Caco-2 (cell line): Measurements from ENCODE around the gene SRL. TPM values are rescaled to one million over a fixed set of nuclear protein-coding genes. Genes with fewer than 3 reads are reported as not detected.
"Not testable (repeated sequence)": the region's sequence is repeated elsewhere in the genome, so short reads cannot be mapped to it uniquely, and the experiment has no call there.

Experiments used
- BruUV-seq: library from RNA; stranded (reverse); fragments of 400-500 nt; replicated peaks from 2 replicates; lab custom pipeline; 2021; lab: Mats Ljungman, UMichigan
- CTCF ChIA-PET: fragments of 300-600 bp; sonication (Branson Sonifier 250); formaldehyde crosslinking; loops from one replicate; lab custom pipeline; 2022; ENCODE audit warnings: antibody characterized with exemption; lab: Charles Lee
- POLR2A ChIA-PET: fragments of 300-600 bp; sonication (Branson Sonifier 250); formaldehyde crosslinking; loops from one replicate; lab custom pipeline; 2022; ENCODE audit warnings: antibody characterized with exemption; lab: Charles Lee
- DNase-seq, 2 experiments: peaks; one replicate each; pipeline versions ENCODE4 v3.0.0 to v3.0.0-alpha.2; 2020 to 2022
- H3K27me3 ChIP-seq: replicated peaks from 2 replicates; pipeline ENCODE4 v1.6.0; 2011; ENCODE audit warnings: low read length; ENCODE audit not compliant: control insufficient read depth, insufficient read depth
- H3K36me3 ChIP-seq: 2 replicates; pipeline ENCODE4 v1.5.1; 2011; ENCODE audit warnings: low read length; ENCODE audit not compliant: control insufficient read depth, insufficient read depth
- H3K4me1 ChIP-seq: fragments of 250-450 bp; sonication (Bioruptor Pico); 2 replicates; pipeline ENCODE4 v1.5.1; 2020; ENCODE audit warnings: mild to moderate bottlenecking
- H3K4me3 ChIP-seq: 2 replicates; pipeline ENCODE4 v1.5.1; 2011; ENCODE audit warnings: low read depth, mild to moderate bottlenecking, control low read depth, low read length
- H3K9me3 ChIP-seq: fragments of 250-450 bp; sonication (Bioruptor Pico); 2 replicates; pipeline ENCODE4 v1.5.1; 2020; ENCODE audit warnings: mild to moderate bottlenecking, moderate library complexity
- H3K27ac Mint-ChIP-seq: one replicate; pipeline ENCODE4 v1.8.0; 2022; ENCODE audit warnings: mixed read lengths; ENCODE audit not compliant: unreplicated experiment
- H3K27me3 Mint-ChIP-seq: one replicate; pipeline ENCODE4 v1.8.0; 2022; ENCODE audit warnings: mixed read lengths; ENCODE audit not compliant: insufficient read depth, unreplicated experiment
- H3K36me3 Mint-ChIP-seq: one replicate; pipeline ENCODE4 v1.8.0; 2022; ENCODE audit warnings: mild to moderate bottlenecking, mixed read lengths; ENCODE audit not compliant: insufficient read depth, unreplicated experiment
- H3K4me1 Mint-ChIP-seq: one replicate; pipeline ENCODE4 v1.8.0; 2022; ENCODE audit warnings: low read depth, mixed read lengths; ENCODE audit not compliant: unreplicated experiment
- H3K4me3 Mint-ChIP-seq: one replicate; pipeline ENCODE4 v1.8.0; 2022; ENCODE audit warnings: mild to moderate bottlenecking, moderate library complexity, mixed read lengths; ENCODE audit not compliant: unreplicated experiment
- H3K9me3 Mint-ChIP-seq: one replicate; pipeline ENCODE4 v1.8.0; 2022; ENCODE audit warnings: mixed read lengths; ENCODE audit not compliant: unreplicated experiment
- CTCF ChIP-seq, 2 experiments: fragments of 200-600 bp in 1 of 2; IDR thresholded peaks; 1 replicate in 1 of 2; 2 replicates in 1 of 2; pipeline versions ENCODE4 v1.5.1 to v1.8.0; 2011 to 2022; ENCODE audit warnings: antibody characterized with exemption in 1 of 2, control low read depth in 1 of 2, inconsistent platforms in 1 of 2, low read depth in 1 of 2, low read length in 1 of 2, mild to moderate bottlenecking in 1 of 2, moderate library complexity in 1 of 2; ENCODE audit not compliant: insufficient read depth in 1 of 2, severe bottlenecking in 1 of 2, unreplicated experiment in 1 of 2
- intact Hi-C: fragments of 100-400 bp; cut with micrococcal nuclease; formaldehyde crosslinking; loops from one replicate; pipeline ENCODE4 v1.10.0; 2022; ENCODE audit not compliant: unreplicated experiment
- total RNA-seq: library from RNA; stranded (reverse); gene quantifications from 2 replicates; pipeline ENCODE4 v1.2.3, GENCODE V29; 2022

The SRL gene
- total RNA-seq, 1 experiment from 2014 or later, result not detected

DNA sequence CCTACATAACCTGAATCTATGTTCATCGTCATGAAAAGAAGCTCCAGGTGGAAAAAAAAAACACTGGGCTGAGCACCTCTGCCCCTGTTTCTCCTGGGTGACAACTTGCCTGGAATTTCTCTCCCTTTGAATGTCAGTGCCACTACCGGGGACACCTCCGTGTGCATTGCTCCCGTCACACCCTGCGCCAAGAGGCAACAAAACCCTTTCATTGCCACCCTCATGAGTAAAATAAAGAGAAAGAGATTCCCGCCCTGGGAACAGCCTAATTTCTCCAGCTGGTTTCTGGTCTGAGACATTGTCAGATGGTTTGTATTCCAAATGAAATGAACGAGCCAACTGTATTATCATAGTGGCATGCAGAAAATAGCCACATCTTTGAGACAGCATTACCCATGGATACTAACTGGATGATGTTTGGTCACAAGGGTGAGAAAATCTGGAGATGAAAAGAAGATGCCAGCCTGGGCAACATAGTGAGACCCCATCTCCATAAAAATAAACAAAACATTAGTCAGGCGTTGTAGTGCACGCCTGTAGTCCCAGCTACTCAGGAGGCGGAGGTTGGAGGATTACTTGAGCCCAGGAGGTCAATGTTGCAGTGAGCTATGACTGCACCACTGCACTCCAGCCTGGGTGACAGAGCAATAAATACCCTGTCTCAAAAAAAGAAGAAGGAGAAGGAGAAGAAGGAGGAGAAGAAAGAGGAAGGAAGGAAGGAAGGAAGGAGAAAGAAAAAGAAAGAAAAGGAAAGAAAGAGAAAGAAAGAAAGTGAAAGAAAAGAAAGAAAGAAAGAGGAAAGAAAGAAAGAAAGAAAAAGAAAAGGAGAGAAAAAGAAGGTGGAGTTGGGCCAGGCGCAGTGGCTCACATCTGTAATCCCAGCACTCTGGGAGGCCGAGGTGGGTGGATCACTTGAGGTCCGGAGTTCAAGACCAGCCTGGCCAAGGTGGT lies 83.5 kb downstream of the SRL start:
- no peaks in the 10 kb centered on the region for H3K27me3 Mint-ChIP-seq
- ChIA-PET CTCF (interaction anchor here (0.6 kb wide), 1 partner anchor 470 kb away, joined by 5 read pairs; no protein-coding TSS in a partner anchor), POLR2A (no interaction called here)
- no peak for DNase-seq
- Histone ChIP-seq H3K9me3 (no peaks in the 10 kb centered on the region), H3K27me3 (no peaks in the 10 kb centered on the region), H3K4me3 (no peak overlapping the region), H3K4me1 (peaks cover 8% of the 10 kb centered on the region; the same call in 1 of the 2 replicates), H3K36me3 (no peaks in the 10 kb centered on the region)
- H3K4me3 Mint-ChIP-seq, result no peak overlapping the region
- intact Hi-C loops, result no loop called here
- H3K36me3 Mint-ChIP-seq, result no peaks in the 10 kb centered on the region
- no peak overlapping the region for H3K27ac Mint-ChIP-seq
- no peak for TF ChIP-seq CTCF (IDR thresholded peaks at IDR 0.05; ENCODE audit: insufficient read depth in 1 of 2, low read depth in 1 of 2, low read length in 1 of 2, severe bottlenecking in 1 of 2, unreplicated experiment in 1 of 2)
- no TSS peak for BruUV-seq
- H3K9me3 Mint-ChIP-seq, result no peaks in the 10 kb centered on the region
- no peaks in the 10 kb centered on the region for H3K4me1 Mint-ChIP-seq

DNA sequence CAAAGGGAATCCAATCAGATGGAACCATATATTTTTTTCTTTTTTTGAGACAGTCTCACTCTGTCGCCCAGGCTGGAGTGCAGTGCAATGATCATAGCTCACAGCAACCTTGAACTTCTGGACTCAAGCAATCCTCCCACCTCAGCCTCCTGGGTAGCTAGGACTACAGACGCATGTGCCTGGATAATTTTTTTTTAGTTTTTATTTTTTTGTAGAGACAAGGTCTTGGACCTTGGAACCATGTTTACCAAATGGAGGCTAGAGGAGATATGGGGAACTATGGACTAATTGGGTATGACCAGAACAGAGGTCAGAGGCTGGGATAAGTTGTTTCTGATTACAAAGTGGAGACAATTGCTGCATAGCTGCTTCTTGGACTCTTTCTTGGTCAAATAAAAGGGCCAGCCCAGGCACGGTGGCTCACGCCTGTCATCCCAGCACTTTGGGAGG lies 84.5 kb downstream of the SRL start:
- no peaks in the 10 kb centered on the region for H3K36me3 ChIP-seq
- Mint-ChIP-seq H3K27ac (no peak overlapping the region), H3K4me3 (no peak overlapping the region), H3K4me1 (no peaks in the 10 kb centered on the region), H3K27me3 (no peaks in the 10 kb centered on the region), H3K36me3 (no peaks in the 10 kb centered on the region), H3K9me3 (no peaks in the 10 kb centered on the region)
- H3K27me3 ChIP-seq, result no peaks in the 10 kb centered on the region
- H3K4me3 ChIP-seq, result no peak overlapping the region
- no peaks in the 10 kb centered on the region for H3K9me3 ChIP-seq
- peaks cover 8% of the 10 kb centered on the region; the same call in 1 of the 2 replicates for H3K4me1 ChIP-seq
- ChIA-PET POLR2A (no interaction called here), CTCF (interaction anchor here (0.6 kb wide), 2 partner anchors 46 to 469 kb away, joined by 4 to 5 read pairs; no protein-coding TSS in a partner anchor)
- no peak for TF ChIP-seq CTCF (IDR thresholded peaks at IDR 0.05; ENCODE audit: insufficient read depth in 1 of 2, low read depth in 1 of 2, low read length in 1 of 2, severe bottlenecking in 1 of 2, unreplicated experiment in 1 of 2)
- intact Hi-C loops, result no loop called here
- DNase-seq, result no peak
- no TSS peak for BruUV-seq

GRCh38 chr16:4156503-4156902 lies 85.4 kb downstream of the SRL start:
- H3K36me3 ChIP-seq, H3K4me3 Mint-ChIP-seq, H3K4me1 Mint-ChIP-seq, H3K27ac Mint-ChIP-seq, CTCF ChIA-PET, H3K9me3 Mint-ChIP-seq, H3K27me3 ChIP-seq, POLR2A ChIA-PET, H3K27me3 Mint-ChIP-seq, H3K4me3 ChIP-seq, H3K4me1 ChIP-seq, intact Hi-C loops, BruUV-seq, DNase-seq, H3K9me3 ChIP-seq, H3K36me3 Mint-ChIP-seq: not testable (repeated sequence)

DNA sequence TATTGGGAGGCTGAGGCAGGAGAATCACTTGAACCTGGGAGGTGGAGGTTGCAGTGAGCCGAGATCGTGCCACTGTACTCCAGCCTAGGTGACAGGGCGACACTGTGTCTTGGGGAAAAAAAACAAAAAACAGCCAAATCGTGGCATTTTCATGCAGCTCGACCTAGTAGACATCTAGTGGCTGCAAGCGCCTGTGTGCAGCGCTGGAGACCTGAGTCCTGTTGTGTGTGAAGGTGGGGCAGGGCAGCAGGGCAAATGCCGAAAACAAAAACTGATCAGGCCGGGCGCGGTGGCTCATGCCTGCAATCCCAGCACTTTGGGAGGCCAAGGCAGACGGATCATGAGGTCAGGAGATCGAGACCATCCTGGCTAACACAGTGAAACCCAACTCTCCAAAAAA lies 88.5 kb downstream of the SRL start:
- H3K4me3 ChIP-seq, H3K9me3 ChIP-seq, DNase-seq, BruUV-seq, intact Hi-C loops, H3K27me3 ChIP-seq, H3K9me3 Mint-ChIP-seq, H3K4me1 Mint-ChIP-seq, POLR2A ChIA-PET, H3K36me3 Mint-ChIP-seq, H3K27ac Mint-ChIP-seq, H3K4me1 ChIP-seq, H3K4me3 Mint-ChIP-seq, H3K36me3 ChIP-seq, H3K27me3 Mint-ChIP-seq: not testable (repeated sequence)
- CTCF ChIA-PET, result interaction anchor here (0.7 kb wide), 1 partner anchor 1052 kb away, joined by 3 read pairs; no protein-coding TSS in a partner anchor
